Measurements from ENCODE around the gene SUN1.

The SUN1 gene

GRCh38 chr7:889391-889790, 57.1 kb downstream of the SUN1 start:
- DNase-seq (ENCODE audit: low read depth in 2 of 2): no peak

GRCh38 chr7:890868-891267, 58.6 kb downstream of the SUN1 start:
- no peak for DNase-seq (ENCODE audit: low read depth in 2 of 2)

GRCh38 chr7:891291-891690, 59.0 kb downstream of the SUN1 start:
- DNase-seq (ENCODE audit: low read depth in 2 of 2): no peak

GRCh38 chr7:891805-892204, 59.5 kb downstream of the SUN1 start:
- no peak for DNase-seq (ENCODE audit: low read depth in 2 of 2)

- DNase-seq (ENCODE audit: low read depth in 2 of 2): no peak
These were observed 60.6 kb downstream of the SUN1 start for GRCh38 chr7:892648-893593.

- no peak for DNase-seq (ENCODE audit: low read depth in 2 of 2)
These were observed 61.4 kb downstream of the SUN1 start for GRCh38 chr7:893686-894085.

- DNase-seq (ENCODE audit: low read depth in 2 of 2): no peak
These were observed 62.0 kb downstream of the SUN1 start for GRCh38 chr7:894164-894867.

- no peak for DNase-seq (ENCODE audit: low read depth in 2 of 2)
These were observed 62.7 kb downstream of the SUN1 start for GRCh38 chr7:894927-895450.

- no peak for DNase-seq (ENCODE audit: low read depth in 2 of 2)
These were observed 63.3 kb downstream of the SUN1 start for GRCh38 chr7:895451-896052.

- DNase-seq (ENCODE audit: low read depth in 2 of 2): no peak
These were observed 64.2 kb downstream of the SUN1 start for GRCh38 chr7:896346-897075.

- no peak for DNase-seq (ENCODE audit: low read depth in 2 of 2)
These were observed 64.8 kb downstream of the SUN1 start for GRCh38 chr7:897086-897485.

GRCh38 chr7:897771-898376, 65.6 kb downstream of the SUN1 start:
- DNase-seq (ENCODE audit: low read depth in 2 of 2): no peak

GRCh38 chr7:898460-898854, 66.2 kb downstream of the SUN1 start:
- DNase-seq (ENCODE audit: low read depth in 2 of 2): no peak

GRCh38 chr7:898855-899681, 66.8 kb downstream of the SUN1 start:
- no peak for DNase-seq (ENCODE audit: low read depth in 2 of 2)

- no peak for DNase-seq (ENCODE audit: low read depth in 2 of 2)
These were observed 67.5 kb downstream of the SUN1 start for GRCh38 chr7:899806-900205.

GRCh38 chr7:900331-901040, 68.2 kb downstream of the SUN1 start:
- no peak for DNase-seq (ENCODE audit: low read depth in 2 of 2)

- DNase-seq (ENCODE audit: low read depth in 2 of 2): no peak
These were observed 68.7 kb downstream of the SUN1 start for GRCh38 chr7:901041-901387.

GRCh38 chr7:901388-902154, 69.3 kb downstream of the SUN1 start:
- peak in 1 of 2 donors; percentile 53 for DNase-seq (ENCODE audit: low read depth in 2 of 2)

GRCh38 chr7:902996-903395, 70.7 kb downstream of the SUN1 start:
- no peak for DNase-seq (ENCODE audit: low read depth in 2 of 2)

Data from stimulated activated CD8-positive, alpha-beta memory T cell treated with anti-CD3 and anti-CD28 coated beads, Interleukin-15, amount 100 ng/mL, for 48 hours (primary cell).